ENCODE measurements around the gene ZNF384.

- no peak for TF ChIP-seq CTCF (IDR thresholded peaks at IDR 0.05)
- TF ChIP-seq POLR2AphosphoS5 (IDR thresholded peaks at IDR 0.05), result peak in 1 of 4 donors; percentile 18
- TF ChIP-seq POLR2A (IDR thresholded peaks at IDR 0.05), result no peak
Measured at GRCh38 chr12:6644257-6644596, 44.9 kb downstream of the ZNF384 start.

Measured in sigmoid colon (tissue), 4 donors.